ENCODE results near the gene GIPC1.

Gene GIPC1

DNA sequence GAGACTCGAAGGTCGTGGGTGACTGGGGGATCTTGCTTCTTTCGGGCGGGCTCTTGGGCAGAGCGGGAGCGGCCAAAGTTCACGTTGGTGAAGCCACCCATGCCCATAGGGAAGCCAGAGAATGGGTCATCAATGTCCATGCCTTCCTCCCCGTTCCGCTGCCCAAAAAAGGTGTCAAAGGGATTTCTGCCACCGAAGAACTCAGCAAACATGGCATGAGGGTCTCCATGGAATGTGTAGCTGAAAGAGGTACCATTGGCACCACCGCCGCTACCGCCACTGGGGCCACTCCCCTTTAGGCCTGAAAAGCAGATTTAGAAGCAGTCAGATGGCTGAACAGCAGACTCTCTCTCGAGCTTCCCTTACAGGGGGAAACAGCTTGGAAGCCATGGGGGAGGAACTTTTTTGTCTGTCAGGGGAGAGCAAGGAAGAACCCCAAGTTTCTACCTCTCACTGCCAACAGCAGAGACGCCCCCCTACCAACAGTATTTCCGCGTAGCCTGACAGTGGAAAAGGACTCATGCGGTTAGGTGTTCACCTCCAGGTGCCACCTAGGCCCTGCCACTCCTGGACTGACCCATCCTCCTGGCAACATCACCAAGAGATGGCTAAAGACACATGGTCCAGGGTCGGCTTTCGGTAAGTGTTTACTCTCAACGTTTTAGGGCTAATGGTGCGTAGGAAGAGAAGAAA, 21.0 kb upstream of the GIPC1 start:
- WGBS = 56% methylated on average over 18 of the region's 22 CpGs
- Histone ChIP-seq H3K36me3 (ENCODE audit: control insufficient read depth in 1 of 2, insufficient read depth in 2 of 2, low read depth in 1 of 2, low read length in 2 of 2) (peaks cover 32 to 39% of the 10 kb centered on the region in 2 experiments), H2AK5ac (ENCODE audit: low read length, severe bottlenecking) (no peak overlapping the region)

GRCh38 chr19:14516048-14516534, 20.2 kb upstream of the GIPC1 start:
- Histone ChIP-seq H3K14ac (ENCODE audit: low read length in 2 of 2) (peak overlapping the region in 1 of 2 experiments; percentile 53), H3K9ac (ENCODE audit: low read length) (peak overlapping the region; percentile 98), H3K27me3 (ENCODE audit: control insufficient read depth in 1 of 2, insufficient read depth in 1 of 2, low read length in 2 of 2) (no peaks in the 10 kb centered on the region), H3K36me3 (ENCODE audit: control insufficient read depth in 1 of 2, insufficient read depth in 2 of 2, low read depth in 1 of 2, low read length in 2 of 2) (peaks cover 32 to 39% of the 10 kb centered on the region in 2 experiments), H4K8ac (ENCODE audit: low read length) (no peak overlapping the region), H3K4me1 (ENCODE audit: control insufficient read depth, insufficient read depth, low read depth, low read length) (peaks cover 32% of the 10 kb centered on the region), H3K4me3 (ENCODE audit: insufficient read depth in 1 of 2, low read depth in 1 of 2, low read length in 2 of 2) (peak overlapping the region in 1 of 2 experiments; percentile 99), H3K4me2 (ENCODE audit: low read length, poor library complexity, severe bottlenecking) (peak overlapping the region; percentile 30), H3K9me3 (ENCODE audit: control insufficient read depth, low read length) (no peaks in the 10 kb centered on the region), H3K79me1 (replicated peaks; ENCODE audit: low read length, poor library complexity, severe bottlenecking) (peaks cover 7% of the 10 kb centered on the region), H2AK5ac (ENCODE audit: low read length, severe bottlenecking) (no peak overlapping the region), H4K91ac (ENCODE audit: low read length) (no peak overlapping the region), H3K23ac (ENCODE audit: low read length in 2 of 2) (no peak overlapping the region), H2BK12ac (ENCODE audit: low read length in 2 of 2) (no peak overlapping the region), H3K4ac (ENCODE audit: low read depth in 1 of 2, low read length in 2 of 2) (no peak overlapping the region), H3K18ac (ENCODE audit: low read depth in 1 of 2, low read length in 2 of 2) (no peak overlapping the region), H2AFZ (ENCODE audit: low read depth, low read length) (no peak overlapping the region), H2BK15ac (ENCODE audit: low read depth, poor library complexity, severe bottlenecking) (no peak overlapping the region), H3K27ac (ENCODE audit: low read length, poor library complexity, severe bottlenecking) (no peak overlapping the region), H2BK120ac (ENCODE audit: low read depth, low read length) (no peak overlapping the region), H2BK5ac (ENCODE audit: low read depth, low read length, poor library complexity, severe bottlenecking) (no peak overlapping the region)
- 91% methylated on average over 15 of the region's 15 CpGs for WGBS
- DNase-seq = no peak

More for the DNA sequence above, 21.0 kb upstream of the GIPC1 start:
- Histone ChIP-seq H2BK120ac (ENCODE audit: low read depth, low read length) (no peak overlapping the region), H3K27me3 (ENCODE audit: control insufficient read depth in 1 of 2, insufficient read depth in 1 of 2, low read length in 2 of 2) (no peaks in the 10 kb centered on the region), H3K4ac (ENCODE audit: low read depth in 1 of 2, low read length in 2 of 2) (no peak overlapping the region), H3K18ac (ENCODE audit: low read depth in 1 of 2, low read length in 2 of 2) (peak overlapping the region in 1 of 2 experiments; percentile 37), H3K4me2 (ENCODE audit: low read length, poor library complexity, severe bottlenecking) (peak overlapping the region; percentile 83), H2BK5ac (ENCODE audit: low read depth, low read length, poor library complexity, severe bottlenecking) (no peak overlapping the region), H3K9ac (ENCODE audit: low read length) (peak overlapping the region; percentile 98), H3K23ac (ENCODE audit: low read length in 2 of 2) (peak overlapping the region in 1 of 2 experiments; percentile 75), H3K4me1 (ENCODE audit: control insufficient read depth, insufficient read depth, low read depth, low read length) (peaks cover 30% of the 10 kb centered on the region), H3K27ac (ENCODE audit: low read length, poor library complexity, severe bottlenecking) (peak overlapping the region; percentile 31), H4K91ac (ENCODE audit: low read length) (no peak overlapping the region), H3K79me1 (replicated peaks; ENCODE audit: low read length, poor library complexity, severe bottlenecking) (peaks cover 7% of the 10 kb centered on the region), H3K9me3 (ENCODE audit: control insufficient read depth, low read length) (no peaks in the 10 kb centered on the region), H3K14ac (ENCODE audit: low read length in 2 of 2) (peak overlapping the region in 1 of 2 experiments; percentile 71), H3K4me3 (ENCODE audit: insufficient read depth in 1 of 2, low read depth in 1 of 2, low read length in 2 of 2) (peak overlapping the region; percentile 89 to 99), H2AFZ (ENCODE audit: low read depth, low read length) (no peak overlapping the region), H2BK15ac (ENCODE audit: low read depth, poor library complexity, severe bottlenecking) (no peak overlapping the region), H2BK12ac (ENCODE audit: low read length in 2 of 2) (peak overlapping the region in 1 of 2 experiments; percentile 7), H4K8ac (ENCODE audit: low read length) (no peak overlapping the region)
- DNase-seq = no peak

GRCh38 chr19:14515501-14516047, 19.6 kb upstream of the GIPC1 start:
- Histone ChIP-seq H2BK15ac (ENCODE audit: low read depth, poor library complexity, severe bottlenecking) (no peak overlapping the region), H2BK120ac (ENCODE audit: low read depth, low read length) (no peak overlapping the region), H4K91ac (ENCODE audit: low read length) (no peak overlapping the region), H2BK5ac (ENCODE audit: low read depth, low read length, poor library complexity, severe bottlenecking) (no peak overlapping the region), H3K4ac (ENCODE audit: low read depth in 1 of 2, low read length in 2 of 2) (no peak overlapping the region), H3K14ac (ENCODE audit: low read length in 2 of 2) (no peak overlapping the region), H2AK5ac (ENCODE audit: low read length, severe bottlenecking) (no peak overlapping the region), H3K4me3 (ENCODE audit: insufficient read depth in 1 of 2, low read depth in 1 of 2, low read length in 2 of 2) (peak overlapping the region in 1 of 2 experiments; percentile 99), H2BK12ac (ENCODE audit: low read length in 2 of 2) (no peak overlapping the region), H3K79me1 (replicated peaks; ENCODE audit: low read length, poor library complexity, severe bottlenecking) (peaks cover 7% of the 10 kb centered on the region), H3K9me3 (ENCODE audit: control insufficient read depth, low read length) (no peaks in the 10 kb centered on the region), H3K36me3 (ENCODE audit: control insufficient read depth in 1 of 2, insufficient read depth in 2 of 2, low read depth in 1 of 2, low read length in 2 of 2) (peaks cover 32 to 39% of the 10 kb centered on the region in 2 experiments), H3K4me1 (ENCODE audit: control insufficient read depth, insufficient read depth, low read depth, low read length) (peaks cover 35% of the 10 kb centered on the region), H2AFZ (ENCODE audit: low read depth, low read length) (no peak overlapping the region), H4K8ac (ENCODE audit: low read length) (no peak overlapping the region), H3K27me3 (ENCODE audit: control insufficient read depth in 1 of 2, insufficient read depth in 1 of 2, low read length in 2 of 2) (no peaks in the 10 kb centered on the region), H3K27ac (ENCODE audit: low read length, poor library complexity, severe bottlenecking) (no peak overlapping the region), H3K23ac (ENCODE audit: low read length in 2 of 2) (peak overlapping the region in 1 of 2 experiments; percentile 34), H3K9ac (ENCODE audit: low read length) (peak overlapping the region; percentile 98), H3K4me2 (ENCODE audit: low read length, poor library complexity, severe bottlenecking) (no peak overlapping the region), H3K18ac (ENCODE audit: low read depth in 1 of 2, low read length in 2 of 2) (no peak overlapping the region)
- WGBS = 97% methylated on average over 5 of the region's 8 CpGs
- DNase-seq = no peak

- Histone ChIP-seq H2BK15ac (ENCODE audit: low read depth, poor library complexity, severe bottlenecking) (no peak overlapping the region), H3K4me3 (ENCODE audit: insufficient read depth in 1 of 2, low read depth in 1 of 2, low read length in 2 of 2) (no peak overlapping the region)
- 92% methylated on average over 8 of the region's 8 CpGs for WGBS
Measured at GRCh38 chr19:14514215-14514863, 18.4 kb upstream of the GIPC1 start.

More at GRCh38 chr19:14514215-14514863, 18.4 kb upstream of the GIPC1 start:
- no peak overlapping the region for H3K9ac ChIP-seq (ENCODE audit: low read length)
- H3K36me3 ChIP-seq (ENCODE audit: control insufficient read depth in 1 of 2, insufficient read depth in 2 of 2, low read depth in 1 of 2, low read length in 2 of 2) = peaks cover 32 to 39% of the 10 kb centered on the region in 2 experiments
- H2BK5ac ChIP-seq (ENCODE audit: low read depth, low read length, poor library complexity, severe bottlenecking) = no peak overlapping the region
- no peak overlapping the region for H2AK5ac ChIP-seq (ENCODE audit: low read length, severe bottlenecking)
- no peak overlapping the region for H3K4ac ChIP-seq (ENCODE audit: low read depth in 1 of 2, low read length in 2 of 2)
- H3K27ac ChIP-seq (ENCODE audit: low read length, poor library complexity, severe bottlenecking) = no peak overlapping the region
- H3K79me1 ChIP-seq (replicated peaks; ENCODE audit: low read length, poor library complexity, severe bottlenecking) = peaks cover 7% of the 10 kb centered on the region
- no peak overlapping the region for H3K23ac ChIP-seq (ENCODE audit: low read length in 2 of 2)
- H3K27me3 ChIP-seq (ENCODE audit: control insufficient read depth in 1 of 2, insufficient read depth in 1 of 2, low read length in 2 of 2) = no peaks in the 10 kb centered on the region
- peaks cover 29% of the 10 kb centered on the region for H3K4me1 ChIP-seq (ENCODE audit: control insufficient read depth, insufficient read depth, low read depth, low read length)
- H2BK12ac ChIP-seq (ENCODE audit: low read length in 2 of 2) = no peak overlapping the region
- no peak overlapping the region for H3K14ac ChIP-seq (ENCODE audit: low read length in 2 of 2)
- H2AFZ ChIP-seq (ENCODE audit: low read depth, low read length) = no peak overlapping the region
- no peak overlapping the region for H4K8ac ChIP-seq (ENCODE audit: low read length)
- DNase-seq = no peak
- no peaks in the 10 kb centered on the region for H3K9me3 ChIP-seq (ENCODE audit: control insufficient read depth, low read length)
- H3K4me2 ChIP-seq (ENCODE audit: low read length, poor library complexity, severe bottlenecking) = no peak overlapping the region
- H2BK120ac ChIP-seq (ENCODE audit: low read depth, low read length) = no peak overlapping the region
- H4K91ac ChIP-seq (ENCODE audit: low read length) = no peak overlapping the region
- H3K18ac ChIP-seq (ENCODE audit: low read depth in 1 of 2, low read length in 2 of 2) = no peak overlapping the region
